ENCODE results near the gene CD300E.

- TF ChIP-seq CTCF (IDR thresholded peaks at IDR 0.05) (no peak), POLR2A (IDR thresholded peaks at IDR 0.05) (no peak), EP300 (IDR thresholded peaks at IDR 0.05) (no peak)
These were observed 16.2 kb upstream of the CD300E start for GRCh38 chr17:74639704-74640151.
